Measurements from ENCODE around the gene CH25H.
"Not testable (repeated sequence)": the region's sequence is repeated elsewhere in the genome, so short reads cannot be mapped to it uniquely, and the experiment has no call there.

Gene CH25H

GRCh38 chr10:89197473-89197872, 9.6 kb downstream of the CH25H start:
- DNase-seq (ENCODE audit: low spot score) = no peak

- DNase-seq (ENCODE audit: low spot score) = not testable (repeated sequence)
These were observed 15.8 kb downstream of the CH25H start for GRCh38 chr10:89191301-89191700.

- DNase-seq (ENCODE audit: low spot score) = no peak
These were observed 17.8 kb downstream of the CH25H start for GRCh38 chr10:89189211-89189734.

- DNase-seq (ENCODE audit: low spot score) = no peak
These were observed 21.5 kb downstream of the CH25H start for GRCh38 chr10:89185658-89186057.

DNA sequence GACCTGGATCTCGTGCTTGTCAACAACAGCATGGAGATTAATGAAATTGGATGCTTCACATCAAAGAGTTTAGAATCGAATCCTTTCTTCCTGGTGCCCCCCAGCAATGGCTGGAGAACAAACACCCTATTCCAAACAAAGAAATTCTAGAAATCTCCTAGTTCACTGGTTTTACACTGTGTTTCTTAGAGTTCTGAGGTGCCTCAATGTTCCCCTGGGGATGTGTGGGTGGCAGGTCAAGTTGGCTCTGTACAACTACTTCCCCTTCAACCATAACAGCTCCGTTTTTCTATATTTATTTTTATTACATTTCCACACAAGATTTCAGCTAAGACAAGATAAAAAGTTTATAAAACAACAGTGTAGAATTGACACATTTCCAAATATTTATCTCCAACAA, 22.5 kb downstream of the CH25H start:
- no peak for DNase-seq (ENCODE audit: low spot score)

DNA sequence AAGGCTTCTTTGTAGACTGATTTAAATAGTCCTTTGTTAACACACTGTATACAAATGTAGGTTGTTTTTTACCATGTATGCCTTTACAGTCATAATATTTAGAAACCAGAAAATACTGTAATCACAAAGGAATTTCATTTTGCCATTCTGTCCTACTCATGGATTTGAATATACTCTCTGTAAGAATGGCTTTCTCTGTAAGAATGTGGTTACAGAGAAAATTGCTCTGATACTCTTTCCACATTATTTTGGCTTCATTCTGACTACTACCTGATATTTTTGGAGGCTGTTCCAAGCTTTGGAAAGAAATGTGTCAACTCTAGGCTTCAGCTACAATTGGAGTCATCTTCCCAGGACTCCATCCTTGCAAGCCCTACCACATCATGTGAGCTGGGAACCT, 23.5 kb downstream of the CH25H start:
- DNase-seq (ENCODE audit: low spot score) = no peak

DNA sequence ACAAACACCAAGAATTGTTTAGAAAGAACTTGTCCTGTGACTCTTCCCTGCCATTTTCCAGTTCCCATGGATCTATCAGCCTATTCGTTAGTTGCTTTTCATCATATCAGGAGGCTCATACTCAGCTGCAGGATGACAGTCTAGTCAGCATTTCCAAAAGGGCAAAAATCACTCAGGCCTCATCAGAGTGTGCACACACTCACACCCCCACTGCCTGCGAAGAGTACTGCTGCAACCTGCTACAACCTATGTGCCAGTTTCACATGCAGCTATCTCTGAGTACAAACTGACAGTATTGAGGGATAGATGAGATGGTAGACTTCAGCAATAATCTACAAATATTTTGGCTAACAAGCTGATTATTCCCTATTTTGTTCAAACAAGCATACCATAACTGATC, 24.2 kb downstream of the CH25H start:
- DNase-seq (ENCODE audit: low spot score) = no peak

DNA sequence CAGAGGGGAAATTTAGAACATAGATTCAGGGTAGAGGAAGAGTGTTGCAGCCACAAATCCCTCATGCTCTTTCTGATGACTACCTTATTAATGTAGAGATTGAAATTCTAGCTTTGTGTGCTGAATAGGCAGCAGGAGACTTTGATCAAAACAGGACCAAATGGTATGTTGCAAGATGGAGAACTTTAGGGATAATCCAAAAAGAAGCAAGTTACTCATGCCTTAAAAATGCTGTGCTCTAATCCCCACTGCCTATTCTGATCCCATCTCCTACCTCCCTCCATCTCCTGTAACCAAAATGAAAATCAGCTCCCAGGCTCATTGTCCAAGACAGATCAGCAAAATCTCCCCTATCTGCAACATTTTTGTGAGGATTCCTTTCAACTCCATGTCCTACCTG, 31.3 kb downstream of the CH25H start:
- DNase-seq (ENCODE audit: low spot score) = no peak

GRCh38 chr10:89173075-89173474, 34.0 kb downstream of the CH25H start:
- DNase-seq (ENCODE audit: low spot score) = no peak

- no peak for DNase-seq (ENCODE audit: low spot score)
These were observed 35.1 kb downstream of the CH25H start for GRCh38 chr10:89171996-89172395.

- DNase-seq (ENCODE audit: low spot score) = no peak
These were observed 35.7 kb downstream of the CH25H start for GRCh38 chr10:89171263-89171872.

- DNase-seq (ENCODE audit: low spot score) = not testable (repeated sequence)
These were observed 38.7 kb downstream of the CH25H start for GRCh38 chr10:89168354-89168900.

DNA sequence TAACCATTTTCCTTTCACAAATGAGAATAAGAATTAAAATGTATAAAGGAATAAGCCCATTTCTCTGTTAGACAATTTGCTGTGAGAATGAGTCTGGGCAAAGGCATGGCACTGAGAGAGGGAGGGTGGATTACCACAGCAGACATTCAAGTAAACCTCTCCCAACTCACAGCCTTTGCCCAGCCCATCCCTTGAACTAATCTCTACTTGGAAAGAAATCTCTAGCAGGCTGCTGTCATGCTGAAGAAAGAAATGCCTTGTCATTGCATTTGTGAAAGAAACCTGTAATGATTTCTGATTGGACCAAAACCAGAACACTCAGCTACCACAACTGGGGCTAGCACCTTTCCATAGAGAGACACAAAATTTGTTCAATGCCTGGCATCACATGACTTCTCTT, 39.2 kb downstream of the CH25H start:
- no peak for DNase-seq (ENCODE audit: low spot score)

DNA sequence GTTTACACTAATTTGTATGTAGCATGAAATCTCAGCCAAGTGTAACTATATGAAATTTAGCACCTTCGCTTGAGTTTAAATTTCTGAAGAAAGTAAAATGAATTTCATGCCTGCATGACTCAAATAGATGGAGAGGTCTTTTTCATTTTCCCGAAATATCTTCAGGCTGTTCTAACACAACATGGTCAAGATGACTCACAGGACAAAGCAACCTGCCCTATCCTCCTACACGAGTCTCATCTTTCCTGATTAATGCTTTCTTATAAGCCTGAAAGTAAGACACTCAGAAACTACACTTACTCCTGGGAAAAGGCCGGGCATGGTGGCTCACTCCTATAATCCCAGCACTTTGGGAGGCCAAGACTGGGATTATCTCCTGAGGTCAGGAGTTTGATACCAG, 41.2 kb downstream of the CH25H start:
- DNase-seq (ENCODE audit: low spot score) = peak; percentile 26

- DNase-seq (ENCODE audit: low spot score) = no peak
These were observed 42.2 kb downstream of the CH25H start for GRCh38 chr10:89164920-89165319.

GRCh38 chr10:89164080-89164479, 43.0 kb downstream of the CH25H start:
- peak; percentile 70 for DNase-seq (ENCODE audit: low spot score)

DNA sequence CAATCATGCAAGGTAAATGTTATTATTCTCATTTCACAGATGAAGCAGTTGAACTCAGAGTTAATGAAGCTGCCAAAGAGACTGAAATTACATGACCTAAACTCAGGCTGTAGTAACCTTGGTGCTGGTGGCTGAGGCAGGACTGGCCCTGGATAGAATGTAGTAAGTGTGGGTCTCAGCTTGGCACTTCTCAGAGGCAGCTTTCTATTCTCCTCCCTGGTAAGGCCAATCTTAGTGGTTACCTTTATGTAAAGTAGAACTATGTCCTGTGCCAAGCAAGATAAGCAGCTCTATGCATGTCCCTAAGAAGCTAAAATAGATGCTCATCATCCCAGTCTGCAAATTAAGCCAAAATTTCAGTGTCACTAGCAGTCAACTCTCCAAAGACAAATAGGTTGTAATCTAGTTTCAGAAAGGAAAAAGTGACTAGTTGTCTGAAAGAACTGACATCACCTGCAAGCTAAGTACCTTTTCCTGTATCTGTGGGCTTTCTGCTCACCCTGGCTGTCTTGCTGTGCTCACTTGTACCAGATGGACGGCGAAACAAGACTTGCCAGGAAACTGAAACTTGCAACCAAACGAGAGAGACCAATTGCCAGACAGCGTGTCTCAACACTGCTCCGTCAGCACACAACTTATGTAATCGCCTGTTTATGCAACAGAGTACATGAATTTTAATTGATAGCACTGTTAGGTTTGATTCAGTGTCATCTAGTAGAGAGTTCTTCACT, 43.7 kb downstream of the CH25H start:
- peak; percentile 75 for DNase-seq (ENCODE audit: low spot score)

DNA sequence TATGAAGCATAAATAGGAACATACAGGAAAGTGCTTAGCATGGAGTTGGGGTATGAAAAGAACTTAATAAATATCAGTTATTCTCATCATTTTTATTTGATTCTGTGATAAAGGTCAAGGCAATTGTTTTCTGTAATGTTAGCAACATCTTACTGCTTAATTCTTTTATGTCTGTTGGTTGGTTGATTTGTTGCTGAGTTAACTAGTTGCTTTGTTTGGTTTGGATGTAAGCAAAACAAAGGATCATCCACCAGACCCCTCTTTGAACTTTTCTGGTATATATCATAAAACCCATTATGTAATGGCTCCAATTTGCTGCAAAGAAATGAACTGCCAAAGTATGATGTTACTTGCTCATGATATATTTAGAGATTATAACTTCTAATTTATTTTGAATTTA, 44.5 kb downstream of the CH25H start:
- DNase-seq (ENCODE audit: low spot score) = no peak

DNA sequence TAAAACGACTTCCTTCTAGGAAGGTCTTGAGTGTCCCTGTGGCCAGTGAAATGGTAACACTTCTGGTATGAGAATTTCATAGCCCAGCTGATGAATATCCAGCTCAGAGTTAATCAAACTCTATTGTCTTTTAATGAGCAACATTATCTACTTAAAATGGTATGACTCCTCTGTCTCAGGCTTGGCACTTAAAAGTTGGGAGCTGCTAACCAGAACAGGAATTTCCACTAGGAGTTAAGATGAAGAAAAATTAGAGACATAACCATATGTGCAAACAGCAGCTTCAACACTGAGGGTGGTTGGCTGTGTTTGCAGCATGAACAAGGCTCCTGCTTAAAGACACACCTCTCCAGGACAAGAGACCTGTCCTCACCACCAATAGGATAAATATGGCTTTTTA, 46.8 kb downstream of the CH25H start:
- no peak for DNase-seq (ENCODE audit: low spot score)

GRCh38 chr10:89159761-89160160, 47.4 kb downstream of the CH25H start:
- DNase-seq (ENCODE audit: low spot score) = no peak

GRCh38 chr10:89159316-89159715, 47.8 kb downstream of the CH25H start:
- no peak for DNase-seq (ENCODE audit: low spot score)

DNA sequence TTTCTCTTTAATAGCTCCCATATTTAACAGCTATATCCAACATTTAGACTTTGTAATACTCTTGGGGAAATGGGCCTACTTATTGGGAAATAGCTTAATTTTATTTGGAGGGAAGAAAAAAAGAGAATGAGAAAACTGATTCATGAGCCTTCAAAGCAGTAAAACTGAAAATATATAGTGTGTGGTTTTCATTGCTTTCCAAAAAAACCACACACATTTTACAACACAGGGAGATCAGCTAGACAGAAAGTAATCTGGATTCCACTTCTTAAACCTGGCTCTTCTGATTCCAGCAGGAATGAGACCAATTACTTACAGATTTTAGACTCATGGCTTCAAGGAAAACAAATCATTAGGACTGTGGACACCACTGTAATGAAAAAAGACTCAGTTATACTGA, 48.7 kb downstream of the CH25H start:
- no peak for DNase-seq (ENCODE audit: low spot score)

GRCh38 chr10:89156161-89156835, 50.8 kb downstream of the CH25H start:
- peak; percentile 56 for DNase-seq (ENCODE audit: low spot score)
